ENCODE measurements around the gene WDR86.

The WDR86 gene

GRCh38 chr7:151446412-151446811, 36.6 kb upstream of the WDR86 start:
- Histone ChIP-seq H3K9me3 (replicated peaks; ENCODE audit: insufficient read depth, low read length) (no peaks in the 10 kb centered on the region), H3K4me2 (ENCODE audit: low read depth, low read length) (no peak overlapping the region), H2AFZ (ENCODE audit: low read length) (no peak overlapping the region), H3K4me3 (ENCODE audit: low read length) (no peak overlapping the region), H3K9me2 (replicated peaks; ENCODE audit: insufficient read depth, low read length) (no peaks in the 10 kb centered on the region), H3K79me2 (ENCODE audit: low read length) (no peaks in the 10 kb centered on the region), H3K27me3 (replicated peaks; ENCODE audit: insufficient read depth, low read length) (0 out of 2 replicates have a peak, but pooled peaks cover 7% of the 10 kb centered on the region), H4K20me1 (ENCODE audit: insufficient read depth, low read length) (no peaks in the 10 kb centered on the region), H3K36me3 (replicated peaks; ENCODE audit: insufficient read depth, low read length) (no peaks in the 10 kb centered on the region), H3F3A (ENCODE audit: insufficient read depth, low read length) (no peaks in the 10 kb centered on the region), H3K27ac (ENCODE audit: low read length) (no peak overlapping the region), H3K9ac (ENCODE audit: low read length) (no peak overlapping the region), H3K4me1 (ENCODE audit: low read length) (no peaks in the 10 kb centered on the region)
- no peak for TF ChIP-seq EZH2phosphoT487 (IDR thresholded peaks at IDR 0.05; ENCODE audit: low read length)
- no peak for TF ChIP-seq EZH2 (optimal IDR thresholded peaks at IDR 0.05; ENCODE audit: low read depth, low read length)
- no peak for TF ChIP-seq CTCF (IDR thresholded peaks at IDR 0.05; ENCODE audit: low read length)
- DNase-seq: no peak

GRCh38 chr7:151444632-151445031, 34.8 kb upstream of the WDR86 start:
- DNase-seq: no peak

GRCh38 chr7:151442776-151443496, 33.1 kb upstream of the WDR86 start:
- Histone ChIP-seq H3K27ac (ENCODE audit: low read length) (no peak overlapping the region), H3K79me2 (ENCODE audit: low read length) (no peaks in the 10 kb centered on the region), H2AFZ (ENCODE audit: low read length) (no peak overlapping the region), H3K9ac (ENCODE audit: low read length) (no peak overlapping the region), H3K36me3 (replicated peaks; ENCODE audit: insufficient read depth, low read length) (no peaks in the 10 kb centered on the region), H3K4me3 (ENCODE audit: low read length) (no peak overlapping the region), H3F3A (ENCODE audit: insufficient read depth, low read length) (no peaks in the 10 kb centered on the region), H3K27me3 (replicated peaks; ENCODE audit: insufficient read depth, low read length) (peaks cover 19% of the 10 kb centered on the region), H4K20me1 (ENCODE audit: insufficient read depth, low read length) (no peaks in the 10 kb centered on the region), H3K9me2 (replicated peaks; ENCODE audit: insufficient read depth, low read length) (no peaks in the 10 kb centered on the region), H3K4me2 (ENCODE audit: low read depth, low read length) (no peak overlapping the region), H3K4me1 (ENCODE audit: low read length) (no peaks in the 10 kb centered on the region), H3K9me3 (replicated peaks; ENCODE audit: insufficient read depth, low read length) (no peaks in the 10 kb centered on the region)
- DNase-seq: no peak
- TF ChIP-seq EZH2phosphoT487 (IDR thresholded peaks at IDR 0.05; ENCODE audit: low read length) (no peak), CTCF (IDR thresholded peaks at IDR 0.05; ENCODE audit: low read length) (no peak), EZH2 (optimal IDR thresholded peaks at IDR 0.05; ENCODE audit: low read depth, low read length) (no peak)

More at GRCh38 chr7:151444632-151445031, 34.8 kb upstream of the WDR86 start:
- Histone ChIP-seq H2AFZ (ENCODE audit: low read length) (no peak overlapping the region), H3K4me2 (ENCODE audit: low read depth, low read length) (no peak overlapping the region), H3K4me1 (ENCODE audit: low read length) (no peaks in the 10 kb centered on the region), H3K79me2 (ENCODE audit: low read length) (no peaks in the 10 kb centered on the region), H3K9me2 (replicated peaks; ENCODE audit: insufficient read depth, low read length) (no peaks in the 10 kb centered on the region), H3K36me3 (replicated peaks; ENCODE audit: insufficient read depth, low read length) (no peaks in the 10 kb centered on the region), H3K9ac (ENCODE audit: low read length) (no peak overlapping the region), H3K4me3 (ENCODE audit: low read length) (no peak overlapping the region), H3K27ac (ENCODE audit: low read length) (no peak overlapping the region), H3K9me3 (replicated peaks; ENCODE audit: insufficient read depth, low read length) (no peaks in the 10 kb centered on the region), H3F3A (ENCODE audit: insufficient read depth, low read length) (no peaks in the 10 kb centered on the region), H3K27me3 (replicated peaks; ENCODE audit: insufficient read depth, low read length) (peaks cover 2% of the 10 kb centered on the region; the same call in 1 of the 2 replicates), H4K20me1 (ENCODE audit: insufficient read depth, low read length) (no peaks in the 10 kb centered on the region)
- TF ChIP-seq EZH2phosphoT487 (IDR thresholded peaks at IDR 0.05; ENCODE audit: low read length) (no peak), CTCF (IDR thresholded peaks at IDR 0.05; ENCODE audit: low read length) (no peak), EZH2 (optimal IDR thresholded peaks at IDR 0.05; ENCODE audit: low read depth, low read length) (no peak)

Measured in MM.1S (cell line).